Measurements from ENCODE around the gene PLEKHG3.

The PLEKHG3 gene

GRCh38 chr14:64760916-64761315, 56.7 kb downstream of the PLEKHG3 start:
- DNase-seq (ENCODE audit: low spot score), result no peak
- TF ChIP-seq CTCF (conservative IDR thresholded peaks at IDR 0.05; ENCODE audit: low read depth), result no peak
- peak overlapping the region; percentile 99 for H3K27ac ChIP-seq
- POLR2A ChIA-PET (ENCODE audit: low non-redundant PET), result no interaction called here
- CTCF ChIA-PET, result interaction anchor here (0.6 to 1.4 kb wide), 4 partner anchors 18 to 122 kb away, joined by 3 to 4 read pairs (median 3); no protein-coding TSS in a partner anchor

DNA sequence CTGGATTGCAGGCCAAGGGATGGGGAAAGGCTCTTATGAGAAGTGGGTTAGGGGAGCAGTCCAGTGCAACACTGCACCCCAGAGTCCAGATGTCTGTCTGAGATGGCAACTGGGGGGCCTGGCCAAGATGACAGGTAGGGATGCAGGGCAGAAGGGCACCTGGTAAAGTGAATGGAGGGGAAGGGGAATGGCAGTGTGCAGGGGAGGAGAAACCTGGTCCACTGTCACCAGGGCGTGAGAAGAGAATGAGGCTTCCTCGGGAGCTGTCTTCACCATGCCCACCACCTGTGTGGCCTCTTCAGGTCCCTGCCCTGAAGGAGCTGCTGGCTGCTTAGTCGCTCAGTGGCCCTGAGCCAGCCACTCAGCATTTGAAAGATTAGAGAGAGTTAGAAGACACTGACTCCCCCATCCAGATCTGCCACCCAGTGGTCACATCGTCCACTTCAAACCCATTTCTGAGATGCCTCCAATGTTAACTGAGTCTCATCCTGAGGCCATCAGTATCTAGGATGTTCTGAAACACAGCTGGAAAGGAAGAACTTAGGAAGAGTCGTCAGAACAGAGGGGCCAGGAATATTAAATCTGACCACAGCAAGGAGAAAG, 57.3 kb downstream of the PLEKHG3 start:
- POLR2A ChIA-PET (ENCODE audit: low non-redundant PET), result no interaction called here
- peak overlapping the region; percentile 99 for H3K27ac ChIP-seq

DNA sequence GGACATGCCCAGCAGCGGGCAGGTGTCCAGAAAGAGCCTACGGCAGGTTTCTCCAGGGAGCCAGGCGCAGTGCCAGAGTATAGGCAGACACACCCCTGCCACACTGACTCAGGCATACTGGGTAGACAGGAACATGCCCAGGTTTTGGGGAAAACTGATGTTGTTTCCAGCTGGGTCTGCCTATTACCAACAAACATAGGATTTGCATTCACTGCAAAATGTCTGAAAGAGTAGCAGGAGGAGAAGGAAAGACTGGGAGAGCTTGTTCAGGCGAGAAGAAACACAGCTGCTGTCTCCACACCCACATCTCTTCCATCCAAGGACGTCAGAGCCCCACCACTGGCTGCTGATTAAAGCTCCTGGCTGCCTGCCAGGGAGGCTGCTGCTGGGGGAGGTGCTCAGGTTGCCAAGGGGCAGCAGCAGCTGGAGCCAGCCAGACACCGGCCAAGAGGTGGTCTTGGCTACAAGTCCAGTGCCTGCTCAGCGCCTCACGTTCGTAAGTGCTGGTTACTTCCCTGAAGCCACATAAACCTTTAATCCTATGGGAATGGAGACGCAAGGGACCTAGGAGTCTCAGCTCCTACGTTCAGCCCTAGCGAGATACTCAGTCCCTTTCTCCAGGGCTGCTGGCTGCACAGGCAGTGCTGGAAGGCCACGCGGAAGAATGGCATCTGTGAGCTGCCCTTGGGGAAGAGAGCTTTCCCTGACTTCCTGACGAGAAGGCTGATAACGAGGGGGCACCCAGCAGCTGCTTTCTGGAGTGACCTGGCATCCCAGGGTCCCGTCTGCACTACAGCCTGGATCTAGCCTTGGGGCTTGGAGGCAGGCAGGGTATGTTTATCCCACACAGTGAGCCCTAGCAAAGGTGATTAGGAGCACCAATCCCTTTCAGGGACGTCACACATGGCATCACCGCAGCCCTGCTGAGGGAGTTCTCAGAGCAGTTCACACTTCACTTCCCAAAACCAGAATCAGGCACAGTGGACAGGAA, 58.1 kb downstream of the PLEKHG3 start:
- ChIA-PET CTCF (interaction anchor here (0.6 to 1.4 kb wide), 9 partner anchors 12 to 155 kb away, joined by 3 to 5 read pairs (median 3); no protein-coding TSS in a partner anchor), POLR2A (ENCODE audit: low non-redundant PET) (no interaction called here)
- no peak; the same call in 1 of the 2 replicates for TF ChIP-seq CTCF (conservative IDR thresholded peaks at IDR 0.05; ENCODE audit: low read depth)
- H3K27ac ChIP-seq, result peak overlapping the region; percentile 99
- DNase-seq (ENCODE audit: low spot score), result peak; percentile 87

More for the DNA sequence above, 57.3 kb downstream of the PLEKHG3 start:
- CTCF ChIA-PET, result interaction anchor here (0.6 to 1.4 kb wide), 8 partner anchors 11 to 154 kb away, joined by 3 to 5 read pairs (median 3); no protein-coding TSS in a partner anchor
- DNase-seq (ENCODE audit: low spot score), result no peak
- TF ChIP-seq CTCF (conservative IDR thresholded peaks at IDR 0.05; ENCODE audit: low read depth), result peak; percentile 14; the same call in 1 of the 2 replicates

- H3K27ac ChIP-seq, result peak overlapping the region; percentile 99
- TF ChIP-seq CTCF (conservative IDR thresholded peaks at IDR 0.05; ENCODE audit: low read depth), result no peak
- POLR2A ChIA-PET (ENCODE audit: low non-redundant PET), result no interaction called here
- DNase-seq (ENCODE audit: low spot score), result no peak
- CTCF ChIA-PET, result interaction anchor here (0.9 to 1.1 kb wide), 3 partner anchors 18 to 130 kb away, joined by 3 read pairs; no protein-coding TSS in a partner anchor
Measured at GRCh38 chr14:64763085-64763782, 59.0 kb downstream of the PLEKHG3 start.

DNA sequence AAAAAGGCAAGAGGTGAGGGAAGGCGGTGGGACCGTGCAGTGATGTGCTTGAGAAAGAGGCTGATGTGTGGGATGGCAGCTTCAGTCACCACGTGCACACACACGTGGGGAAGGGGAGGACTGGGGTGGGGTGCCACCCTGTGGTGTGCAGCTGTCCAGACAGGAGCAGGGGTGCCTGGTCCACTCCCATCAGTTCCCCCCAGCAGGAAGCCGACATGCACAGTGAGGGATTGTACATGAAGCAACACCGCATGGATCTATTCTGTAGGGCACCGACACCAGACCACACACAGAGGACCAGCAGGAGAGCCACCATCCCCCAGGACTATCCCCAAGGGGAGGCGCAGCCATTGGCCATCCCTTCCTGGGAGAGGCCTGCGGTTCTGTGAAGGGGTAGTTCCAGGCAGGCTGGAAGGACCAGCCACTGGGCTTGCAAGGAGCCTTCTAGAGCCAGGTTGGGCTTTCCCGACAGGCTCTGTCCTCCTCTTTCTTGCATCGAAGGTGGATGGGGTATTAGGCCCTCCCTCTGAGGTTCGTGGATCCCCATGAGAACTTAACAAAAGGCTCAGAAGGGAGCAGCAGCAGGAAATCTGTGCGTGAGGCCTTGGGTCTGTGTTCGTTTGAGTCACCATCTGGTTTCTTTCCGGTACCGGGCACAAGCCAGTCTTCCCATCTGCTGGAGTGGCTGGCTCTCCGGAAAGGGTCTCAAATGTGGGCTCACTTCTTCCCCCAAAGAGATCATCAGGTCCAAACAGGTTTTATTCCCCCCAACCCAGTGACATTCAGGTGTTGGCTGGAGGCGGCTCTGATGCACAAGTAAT, 59.8 kb downstream of the PLEKHG3 start:
- peak overlapping the region; percentile 99 for H3K27ac ChIP-seq
- POLR2A ChIA-PET (ENCODE audit: low non-redundant PET), result interaction anchor here (0.6 kb wide), 1 partner anchor 58 kb away, joined by 3 read pairs; no protein-coding TSS in a partner anchor
- DNase-seq (ENCODE audit: low spot score), result no peak
- CTCF ChIA-PET, result interaction anchor here (0.6 to 1.7 kb wide), 7 partner anchors 14 to 205 kb away, joined by 3 to 8 read pairs (median 3); no protein-coding TSS in a partner anchor
- no peak for TF ChIP-seq CTCF (conservative IDR thresholded peaks at IDR 0.05; ENCODE audit: low read depth)
